NCI-H2107 (cell line): ENCODE data around the gene UGT2B28.
"Not testable (repeated sequence)": the region's sequence is repeated elsewhere in the genome, so short reads cannot be mapped to it uniquely, and the experiment has no call there.

Experiments used
- DNase-seq: peaks from one replicate; lab custom pipeline; 2025; lab: John Stamatoyannopoulos, UW

The UGT2B28 gene

DNA sequence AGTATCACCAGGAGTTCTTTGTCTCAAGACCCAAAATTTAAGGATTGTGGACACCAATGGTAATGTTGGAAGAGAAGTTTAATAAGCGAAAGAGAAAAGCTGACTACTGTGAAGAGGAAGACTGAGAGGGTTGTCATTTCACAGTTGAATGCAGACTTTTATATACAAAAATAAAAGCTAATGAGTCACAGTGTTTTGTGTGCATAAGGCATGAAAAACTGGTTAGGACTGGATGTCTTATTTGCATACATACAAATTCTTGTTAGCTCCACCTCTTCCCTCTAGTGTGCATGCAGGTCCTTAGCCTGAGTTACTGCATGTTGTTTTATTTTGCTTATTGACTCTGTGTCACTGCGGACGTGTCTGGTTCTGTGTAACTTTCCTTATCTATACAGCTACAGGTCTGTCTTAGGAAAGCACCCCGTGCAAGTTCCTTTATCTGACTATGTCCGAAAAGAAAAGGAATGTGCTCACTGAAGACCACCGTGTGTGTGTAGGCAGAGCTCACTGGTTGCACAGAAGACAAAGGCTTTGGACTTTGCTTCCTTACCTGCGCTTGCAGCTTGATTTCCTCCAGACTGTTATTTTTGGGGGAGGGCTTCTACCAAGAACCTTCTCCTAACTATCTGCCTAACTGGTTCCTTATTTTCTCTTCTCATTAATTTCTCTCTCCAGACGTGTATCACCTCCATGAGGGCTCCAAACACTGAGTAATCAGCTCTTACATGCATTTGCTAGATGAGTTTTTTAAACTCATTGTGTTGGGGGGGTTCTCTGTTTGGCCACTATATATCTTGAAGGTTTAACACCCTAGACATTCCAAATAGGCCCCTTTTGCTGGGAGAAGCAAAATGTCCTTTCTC, 63.5 kb downstream of the UGT2B28 start:
- not testable (repeated sequence) for DNase-seq
